GM12875 (cell line): ENCODE measurements around the gene DPP10.

Experiments used
- H3K4me3 ChIP-seq: one replicate; pipeline ENCODE4 v1.5.1; 2011; ENCODE audit warnings: low read depth, low read length, control low read depth
- TF ChIP-seq, protein P1 (sequence below): IDR thresholded peaks from 2 replicates; pipeline ENCODE4 v1.5.1; 2011; ENCODE audit warnings: low read depth, mild to moderate bottlenecking, control low read depth, inconsistent platforms, low read length, moderate library complexity, borderline replicate concordance; ENCODE audit not compliant: insufficient read depth

DPP10 gene

DNA sequence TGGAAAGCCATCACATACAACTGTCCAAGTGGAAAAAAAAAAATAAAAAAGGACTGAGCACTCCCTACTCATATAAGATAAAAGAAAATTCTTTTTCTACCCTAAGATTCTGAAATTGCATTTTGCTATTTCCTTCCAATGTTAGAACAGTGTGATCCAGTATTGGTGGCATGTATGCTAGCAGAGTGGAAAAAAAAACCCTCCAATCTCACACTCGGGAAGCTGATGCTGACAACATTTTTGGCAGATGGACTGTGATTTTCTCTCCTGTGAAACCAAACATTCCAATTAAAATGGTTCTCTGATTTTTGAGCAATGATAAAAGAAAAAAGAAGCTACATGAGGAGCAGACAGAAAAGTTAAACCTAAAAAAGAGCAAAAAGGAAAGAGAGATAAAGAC, 419.8 kb downstream of the DPP10 start:
- no peak overlapping the region for H3K4me3 ChIP-seq
- TF ChIP-seq, protein P1, sequence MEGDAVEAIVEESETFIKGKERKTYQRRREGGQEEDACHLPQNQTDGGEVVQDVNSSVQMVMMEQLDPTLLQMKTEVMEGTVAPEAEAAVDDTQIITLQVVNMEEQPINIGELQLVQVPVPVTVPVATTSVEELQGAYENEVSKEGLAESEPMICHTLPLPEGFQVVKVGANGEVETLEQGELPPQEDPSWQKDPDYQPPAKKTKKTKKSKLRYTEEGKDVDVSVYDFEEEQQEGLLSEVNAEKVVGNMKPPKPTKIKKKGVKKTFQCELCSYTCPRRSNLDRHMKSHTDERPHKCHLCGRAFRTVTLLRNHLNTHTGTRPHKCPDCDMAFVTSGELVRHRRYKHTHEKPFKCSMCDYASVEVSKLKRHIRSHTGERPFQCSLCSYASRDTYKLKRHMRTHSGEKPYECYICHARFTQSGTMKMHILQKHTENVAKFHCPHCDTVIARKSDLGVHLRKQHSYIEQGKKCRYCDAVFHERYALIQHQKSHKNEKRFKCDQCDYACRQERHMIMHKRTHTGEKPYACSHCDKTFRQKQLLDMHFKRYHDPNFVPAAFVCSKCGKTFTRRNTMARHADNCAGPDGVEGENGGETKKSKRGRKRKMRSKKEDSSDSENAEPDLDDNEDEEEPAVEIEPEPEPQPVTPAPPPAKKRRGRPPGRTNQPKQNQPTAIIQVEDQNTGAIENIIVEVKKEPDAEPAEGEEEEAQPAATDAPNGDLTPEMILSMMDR: no peak

DNA sequence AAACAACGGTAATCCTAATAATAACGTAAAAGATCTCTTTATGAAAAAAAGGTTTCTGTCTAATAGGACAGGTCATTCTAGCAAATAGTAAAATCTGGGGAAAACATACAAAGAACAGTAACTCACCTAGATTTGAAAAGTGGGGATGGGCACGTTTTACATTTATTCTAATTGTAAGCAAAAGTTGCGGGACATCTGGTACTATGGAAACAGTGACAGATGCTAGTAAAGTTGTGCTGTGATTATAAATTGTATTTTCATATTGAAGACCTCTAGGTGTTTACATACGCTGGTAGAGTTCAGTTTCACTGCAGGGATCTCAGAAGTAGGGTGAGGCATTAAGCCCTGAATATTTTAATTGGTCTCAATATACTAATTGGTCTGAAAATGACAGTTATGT, 422.5 kb downstream of the DPP10 start:
- TF ChIP-seq, protein P1: no peak

GRCh38 chr2:114880046-114880445, 437.6 kb downstream of the DPP10 start:
- TF ChIP-seq, protein P1: no peak
- H3K4me3 ChIP-seq: no peak overlapping the region

More for the DNA sequence above, 422.5 kb downstream of the DPP10 start:
- H3K4me3 ChIP-seq: no peak overlapping the region

GRCh38 chr2:114919985-114920384, 477.5 kb downstream of the DPP10 start:
- TF ChIP-seq, protein P1: no peak
- H3K4me3 ChIP-seq: no peak overlapping the region

DNA sequence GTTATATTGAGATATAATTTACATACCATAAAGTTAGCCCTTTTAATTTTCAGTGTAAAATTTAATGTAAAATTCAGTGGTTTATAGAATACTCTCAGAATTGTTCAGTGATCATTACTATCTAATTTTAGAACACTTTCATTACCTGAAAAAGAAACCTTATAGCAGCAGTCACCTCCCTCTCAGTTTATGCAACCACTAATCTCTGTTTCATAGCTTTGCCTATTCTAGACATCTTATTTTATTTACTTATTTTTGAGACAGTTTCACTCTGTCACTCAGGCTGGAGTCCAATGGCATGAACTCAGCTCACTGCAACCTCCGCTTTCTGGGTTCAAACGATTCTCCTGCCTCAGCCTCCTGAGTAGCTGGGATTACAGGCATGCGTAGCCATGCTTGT, 479.6 kb downstream of the DPP10 start:
- H3K4me3 ChIP-seq: no peak overlapping the region
- TF ChIP-seq, protein P1: no peak

- TF ChIP-seq, protein P1: no peak
- H3K4me3 ChIP-seq: no peak overlapping the region
These were observed 483.1 kb downstream of the DPP10 start for GRCh38 chr2:114925296-114926255.

DNA sequence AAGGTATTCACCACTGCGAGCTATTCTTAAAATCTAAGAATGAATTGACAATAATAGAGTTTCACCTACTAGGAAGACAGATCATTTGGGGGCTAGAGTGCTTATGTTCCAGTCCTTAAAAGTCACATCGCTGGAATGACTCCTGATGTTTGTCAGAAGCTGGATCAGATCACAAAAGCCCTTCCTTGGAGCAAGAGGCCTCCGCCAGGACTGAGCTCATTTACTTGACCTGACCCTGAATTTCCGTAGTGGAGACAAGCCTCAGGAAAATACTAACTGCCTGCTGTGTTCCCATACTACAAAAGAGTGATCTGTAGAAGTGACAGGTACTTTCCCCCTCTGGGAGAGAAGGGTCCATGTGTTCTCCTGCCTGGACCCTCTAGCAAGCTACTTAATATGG, 483.9 kb downstream of the DPP10 start:
- TF ChIP-seq, protein P1: no peak
- no peak overlapping the region for H3K4me3 ChIP-seq
